ENCODE results near the gene ERN1. TPM values are rescaled to one million over a fixed set of nuclear protein-coding genes. Genes with fewer than 3 reads are reported as not detected.

The ERN1 gene
- polyA plus RNA-seq, 1 donor (not counting 4 experiments of a cell fraction or from before 2014, with no cell fraction given): 7.1 TPM

GRCh38 chr17:64094412-64094811, 35.5 kb downstream of the ERN1 start:
- Histone ChIP-seq H3K27me3 (ENCODE audit: control insufficient read depth, extremely low read depth, insufficient read depth, low read length) (no peaks in the 10 kb centered on the region), H3K9ac (ENCODE audit: control insufficient read depth, extremely low read depth, insufficient read depth, low read length) (no peak overlapping the region), H3K79me2 (ENCODE audit: control insufficient read depth, insufficient read depth, low read length) (peaks cover 6% of the 10 kb centered on the region), H3K4me1 (ENCODE audit: control insufficient read depth, extremely low read depth, insufficient read depth, low read length) (peaks cover 26% of the 10 kb centered on the region), H4K20me1 (ENCODE audit: control insufficient read depth, extremely low read depth, insufficient read depth, low read length) (no peaks in the 10 kb centered on the region), H3K4me3 (ENCODE audit: control insufficient read depth in 2 of 3, extremely low read depth in 1 of 3, insufficient read depth in 2 of 3, low read depth in 1 of 3, low read length in 3 of 3) (no peak overlapping the region), H3K9me1 (ENCODE audit: control insufficient read depth, extremely low read depth, insufficient read depth, low read length) (no peaks in the 10 kb centered on the region), H3K27ac (ENCODE audit: control insufficient read depth, insufficient read depth, low read length) (no peak overlapping the region), H3K9me3 (ENCODE audit: control insufficient read depth, low read depth, low read length) (no peaks in the 10 kb centered on the region), H3K36me3 (ENCODE audit: control insufficient read depth in 2 of 2, extremely low read depth in 1 of 2, insufficient read depth in 2 of 2, low read length in 2 of 2) (peaks cover 3 to 16% of the 10 kb centered on the region in 2 experiments), H3K4me2 (ENCODE audit: control insufficient read depth, extremely low read depth, insufficient read depth, low read depth, low read length) (no peak overlapping the region), H2AFZ (ENCODE audit: control insufficient read depth, low read length) (no peak overlapping the region)
- FAIRE-seq (no peak), DNase-seq (ENCODE audit: low read depth, low spot score) (no peak)
- dilution Hi-C loops (cut with MboI; ENCODE audit: extremely low pct_ligation_motif_present, low sequenced_read_pairs): no loop called here
- TF ChIP-seq EZH2 (IDR thresholded peaks at IDR 0.05; ENCODE audit: low read length): no peak
- no peak for TF ChIP-seq CTCF (optimal IDR thresholded peaks at IDR 0.05 in 1 of 3, IDR thresholded peaks at IDR 0.05 in 1 of 3, conservative IDR thresholded peaks at IDR 0.05 in 1 of 3; ENCODE audit: extremely low read depth in 1 of 3, insufficient read depth in 2 of 3, low read length in 3 of 3)

GRCh38 chr17:64092952-64093451, 36.9 kb downstream of the ERN1 start:
- no peak overlapping the region for H3K9ac ChIP-seq (ENCODE audit: control insufficient read depth, extremely low read depth, insufficient read depth, low read length)
- no peaks in the 10 kb centered on the region for H3K9me3 ChIP-seq (ENCODE audit: control insufficient read depth, low read depth, low read length)
- dilution Hi-C loops (cut with MboI; ENCODE audit: extremely low pct_ligation_motif_present, low sequenced_read_pairs): no loop called here
- H3K4me3 ChIP-seq (ENCODE audit: control insufficient read depth in 2 of 3, extremely low read depth in 1 of 3, insufficient read depth in 2 of 3, low read depth in 1 of 3, low read length in 3 of 3): no peak overlapping the region
- H3K4me1 ChIP-seq (ENCODE audit: control insufficient read depth, extremely low read depth, insufficient read depth, low read length): peaks cover 26% of the 10 kb centered on the region
- no peak overlapping the region for H3K27ac ChIP-seq (ENCODE audit: control insufficient read depth, insufficient read depth, low read length)
- no peaks in the 10 kb centered on the region for H3K9me1 ChIP-seq (ENCODE audit: control insufficient read depth, extremely low read depth, insufficient read depth, low read length)
- H2AFZ ChIP-seq (ENCODE audit: control insufficient read depth, low read length): no peak overlapping the region
- TF ChIP-seq EZH2 (IDR thresholded peaks at IDR 0.05; ENCODE audit: low read length) (no peak), CTCF (optimal IDR thresholded peaks at IDR 0.05 in 1 of 3, IDR thresholded peaks at IDR 0.05 in 1 of 3, conservative IDR thresholded peaks at IDR 0.05 in 1 of 3; ENCODE audit: extremely low read depth in 1 of 3, insufficient read depth in 2 of 3, low read length in 3 of 3) (no peak)
- FAIRE-seq: no peak
- H4K20me1 ChIP-seq (ENCODE audit: control insufficient read depth, extremely low read depth, insufficient read depth, low read length): no peaks in the 10 kb centered on the region
- H3K27me3 ChIP-seq (ENCODE audit: control insufficient read depth, extremely low read depth, insufficient read depth, low read length): no peaks in the 10 kb centered on the region
- H3K79me2 ChIP-seq (ENCODE audit: control insufficient read depth, insufficient read depth, low read length): peaks cover 6% of the 10 kb centered on the region
- H3K36me3 ChIP-seq (ENCODE audit: control insufficient read depth in 2 of 2, extremely low read depth in 1 of 2, insufficient read depth in 2 of 2, low read length in 2 of 2): peaks cover 3 to 11% of the 10 kb centered on the region in 2 experiments
- H3K4me2 ChIP-seq (ENCODE audit: control insufficient read depth, extremely low read depth, insufficient read depth, low read depth, low read length): no peak overlapping the region
- no peak for DNase-seq (ENCODE audit: low read depth, low spot score)
